Activated T-cell treated with anti-CD3 and anti-CD28 coated beads, Interleukin-2, amount 50 U/mL, for 4 hours (primary cell): ENCODE measurements around the gene CALML5. TPM values are rescaled to one million over a fixed set of nuclear protein-coding genes. Genes with fewer than 3 reads are reported as not detected.

ENCODE experiments used
- ATAC-seq, 2 donors: fragments of 200-7000 bp; cut with Tn5 transposase; one replicate each; pipeline ENCODE4 v1.10.0; 2021
- DNase-seq: peaks from one replicate; pipeline ENCODE4 v3.0.0-alpha.2; 2020
- H3K27me3 Mint-ChIP-seq: one replicate; pipeline ENCODE4 v1.8.0; 2021; ENCODE audit warnings: low read depth, mixed read lengths
- H3K36me3 Mint-ChIP-seq: one replicate; pipeline ENCODE4 v1.8.0; 2022; ENCODE audit warnings: mixed read lengths; ENCODE audit not compliant: insufficient read depth
- H3K4me1 Mint-ChIP-seq: one replicate; pipeline ENCODE4 v1.8.0; 2021; ENCODE audit warnings: low read depth, mixed read lengths
- H3K4me3 Mint-ChIP-seq: one replicate; pipeline ENCODE4 v1.8.0; 2021; ENCODE audit warnings: mild to moderate bottlenecking, moderate library complexity, mixed read lengths
- H3K9me3 Mint-ChIP-seq: one replicate; pipeline ENCODE4 v1.8.0; 2021; ENCODE audit warnings: mixed read lengths
- total RNA-seq, 3 donors: library from RNA; stranded (reverse); gene quantifications; one replicate each; pipeline ENCODE4 v1.2.1, GENCODE V29; 2021

CALML5 gene
- total RNA-seq: not detected

- no peaks in the 10 kb centered on the region for H3K36me3 Mint-ChIP-seq
- DNase-seq: no peak
- no peaks in the 10 kb centered on the region for H3K9me3 Mint-ChIP-seq
- no peak for ATAC-seq
- H3K4me1 Mint-ChIP-seq: no peaks in the 10 kb centered on the region
- H3K4me3 Mint-ChIP-seq: no peak within 1 kb of the TSS
- peaks cover 6% of the 10 kb centered on the region for H3K27me3 Mint-ChIP-seq
These were observed at the start of gene CALML5 for GRCh38 chr10:5499493-5500140. TSS of gene CALML5 (minus strand) at chr10:5499570. CDS start at chr10:5499438, 132 bp downstream.

GRCh38 chr10:5547931-5548660 lies 48.7 kb upstream of the CALML5 start:
- peaks cover 4% of the 10 kb centered on the region for H3K9me3 Mint-ChIP-seq
- H3K4me3 Mint-ChIP-seq: no peak overlapping the region
- no peaks in the 10 kb centered on the region for H3K27me3 Mint-ChIP-seq
- peaks cover 18% of the 10 kb centered on the region for H3K4me1 Mint-ChIP-seq
- no peak for DNase-seq
- ATAC-seq: no peak
- H3K36me3 Mint-ChIP-seq: no peaks in the 10 kb centered on the region

- Mint-ChIP-seq H3K4me1 (peaks cover 14% of the 10 kb centered on the region), H3K27me3 (no peaks in the 10 kb centered on the region), H3K9me3 (peaks cover 8% of the 10 kb centered on the region), H3K36me3 (no peaks in the 10 kb centered on the region), H3K4me3 (no peak overlapping the region)
- no peak for DNase-seq
- no peak for ATAC-seq
These were observed 48.2 kb upstream of the CALML5 start for GRCh38 chr10:5547681-5547930.

GRCh38 chr10:5546891-5547680 lies 47.7 kb upstream of the CALML5 start:
- ATAC-seq (no peak), DNase-seq (no peak)
- no peaks in the 10 kb centered on the region for H3K36me3 Mint-ChIP-seq
- no peak overlapping the region for H3K4me3 Mint-ChIP-seq
- H3K9me3 Mint-ChIP-seq: peaks cover 12% of the 10 kb centered on the region
- peaks cover 8% of the 10 kb centered on the region for H3K4me1 Mint-ChIP-seq
- H3K27me3 Mint-ChIP-seq: no peaks in the 10 kb centered on the region

GRCh38 chr10:5545778-5546710 lies 46.7 kb upstream of the CALML5 start:
- no peak overlapping the region for H3K4me3 Mint-ChIP-seq
- H3K4me1 Mint-ChIP-seq: no peaks in the 10 kb centered on the region
- H3K27me3 Mint-ChIP-seq: no peaks in the 10 kb centered on the region
- H3K36me3 Mint-ChIP-seq: no peaks in the 10 kb centered on the region
- peaks cover 15% of the 10 kb centered on the region for H3K9me3 Mint-ChIP-seq
- ATAC-seq: no peak
- peak; percentile 1 for DNase-seq

- no peak for DNase-seq
- no peaks in the 10 kb centered on the region for H3K4me1 Mint-ChIP-seq
- H3K4me3 Mint-ChIP-seq: no peak overlapping the region
These were observed 46.0 kb upstream of the CALML5 start for GRCh38 chr10:5545426-5545777.

GRCh38 chr10:5545011-5545410 lies 45.6 kb upstream of the CALML5 start:
- DNase-seq (no peak), ATAC-seq (no peak)
- no peaks in the 10 kb centered on the region for H3K27me3 Mint-ChIP-seq
- H3K4me3 Mint-ChIP-seq: no peak overlapping the region
- H3K36me3 Mint-ChIP-seq: no peaks in the 10 kb centered on the region
- peaks cover 15% of the 10 kb centered on the region for H3K9me3 Mint-ChIP-seq
- no peaks in the 10 kb centered on the region for H3K4me1 Mint-ChIP-seq

More at GRCh38 chr10:5545426-5545777, 46.0 kb upstream of the CALML5 start:
- H3K9me3 Mint-ChIP-seq: peaks cover 15% of the 10 kb centered on the region
- no peaks in the 10 kb centered on the region for H3K36me3 Mint-ChIP-seq
- no peaks in the 10 kb centered on the region for H3K27me3 Mint-ChIP-seq
- no peak for ATAC-seq

- H3K9me3 Mint-ChIP-seq: peaks cover 15% of the 10 kb centered on the region
These were observed 44.9 kb upstream of the CALML5 start for GRCh38 chr10:5544216-5544805.

GRCh38 chr10:5543623-5544022 lies 44.3 kb upstream of the CALML5 start:
- peaks cover 15% of the 10 kb centered on the region for H3K9me3 Mint-ChIP-seq
- H3K4me1 Mint-ChIP-seq: no peaks in the 10 kb centered on the region
- no peak for DNase-seq
- H3K4me3 Mint-ChIP-seq: no peak overlapping the region
- H3K27me3 Mint-ChIP-seq: peaks cover 6% of the 10 kb centered on the region
- no peak for ATAC-seq
- H3K36me3 Mint-ChIP-seq: no peaks in the 10 kb centered on the region

More at GRCh38 chr10:5544216-5544805, 44.9 kb upstream of the CALML5 start:
- Mint-ChIP-seq H3K36me3 (no peaks in the 10 kb centered on the region), H3K4me3 (no peak overlapping the region), H3K27me3 (peaks cover 1% of the 10 kb centered on the region), H3K4me1 (no peaks in the 10 kb centered on the region)
- no peak for DNase-seq
- no peak for ATAC-seq

GRCh38 chr10:5542100-5542499 lies 42.7 kb upstream of the CALML5 start:
- Mint-ChIP-seq H3K4me1 (no peaks in the 10 kb centered on the region), H3K36me3 (no peaks in the 10 kb centered on the region), H3K4me3 (no peak overlapping the region), H3K27me3 (peaks cover 6% of the 10 kb centered on the region), H3K9me3 (peaks cover 15% of the 10 kb centered on the region)
- ATAC-seq (no peak), DNase-seq (no peak)

- no peak for ATAC-seq
- H3K4me1 Mint-ChIP-seq: no peaks in the 10 kb centered on the region
- no peak for DNase-seq
- peaks cover 6% of the 10 kb centered on the region for H3K27me3 Mint-ChIP-seq
- no peaks in the 10 kb centered on the region for H3K36me3 Mint-ChIP-seq
- no peak overlapping the region for H3K4me3 Mint-ChIP-seq
- peaks cover 15% of the 10 kb centered on the region for H3K9me3 Mint-ChIP-seq
These were observed 41.5 kb upstream of the CALML5 start for GRCh38 chr10:5540891-5541290.

- no peak overlapping the region for H3K4me3 Mint-ChIP-seq
- peaks cover 6% of the 10 kb centered on the region for H3K27me3 Mint-ChIP-seq
- peaks cover 15% of the 10 kb centered on the region for H3K9me3 Mint-ChIP-seq
- no peaks in the 10 kb centered on the region for H3K36me3 Mint-ChIP-seq
- ATAC-seq (no peak), DNase-seq (peak; percentile 1)
- H3K4me1 Mint-ChIP-seq: no peaks in the 10 kb centered on the region
These were observed 40.7 kb upstream of the CALML5 start for GRCh38 chr10:5540080-5540479.

GRCh38 chr10:5538892-5539651 lies 39.7 kb upstream of the CALML5 start:
- Mint-ChIP-seq H3K4me3 (no peak overlapping the region), H3K4me1 (no peaks in the 10 kb centered on the region), H3K27me3 (peaks cover 6% of the 10 kb centered on the region), H3K36me3 (no peaks in the 10 kb centered on the region), H3K9me3 (peaks cover 15% of the 10 kb centered on the region)
- DNase-seq: peak; percentile 1
- no peak for ATAC-seq
